A549 (cell line): ENCODE measurements around the gene ABI3BP.

Experiments used
- CBX8 ChIP-seq: fragments of 200-600 bp; sonication (generic); IDR thresholded peaks from 2 replicates; pipeline ENCODE4 v1.6.1; 2016
- ESRRA ChIP-seq: fragments of 150-350 bp; IDR thresholded peaks from 2 replicates; pipeline ENCODE4 v1.6.1; 2014; ENCODE audit warnings: mild to moderate bottlenecking, low read length, borderline replicate concordance
- HDAC2 ChIP-seq: fragments of 200-600 bp; sonication (generic); IDR thresholded peaks from 2 replicates; pipeline ENCODE4 v1.6.1; 2016
- MAX ChIP-seq: IDR thresholded peaks from 2 replicates; pipeline ENCODE4 v1.6.1; 2012
- RAD21 ChIP-seq, 2 experiments: fragments of >200 bp in 1 of 2; sonication (Bioruptor Twin) in 1 of 2; formaldehyde crosslinking in 1 of 2; IDR thresholded peaks in 1 of 2; conservative IDR thresholded peaks in 1 of 2; 2 replicates in 1 of 2; 3 replicates in 1 of 2; pipeline ENCODE4 v1.6.1; 2012 to 2018; ENCODE audit warnings: inconsistent platforms in 1 of 2
- REST ChIP-seq: fragments of 200-600 bp; sonication (generic); IDR thresholded peaks from 2 replicates; pipeline ENCODE4 v1.6.1; 2016; ENCODE audit warnings: antibody characterized with exemption, mild to moderate bottlenecking, moderate library complexity
- RFX5 ChIP-seq: fragments of 450-650 bp; IDR thresholded peaks from 2 replicates; pipeline ENCODE4 v1.7.1; 2014; ENCODE audit warnings: antibody characterized with exemption, mild to moderate bottlenecking, moderate library complexity
- TF ChIP-seq, protein P1 (sequence below): fragments of >200 bp; sonication (Bioruptor Twin); formaldehyde crosslinking; IDR thresholded peaks from 3 replicates; pipeline ENCODE4 v1.5.1; 2016
- TF ChIP-seq, protein P2 (sequence below): fragments of 150-350 bp; IDR thresholded peaks from 2 replicates; pipeline ENCODE4 v1.6.1; 2014; ENCODE audit warnings: low read depth, mild to moderate bottlenecking, low read length

DNA sequence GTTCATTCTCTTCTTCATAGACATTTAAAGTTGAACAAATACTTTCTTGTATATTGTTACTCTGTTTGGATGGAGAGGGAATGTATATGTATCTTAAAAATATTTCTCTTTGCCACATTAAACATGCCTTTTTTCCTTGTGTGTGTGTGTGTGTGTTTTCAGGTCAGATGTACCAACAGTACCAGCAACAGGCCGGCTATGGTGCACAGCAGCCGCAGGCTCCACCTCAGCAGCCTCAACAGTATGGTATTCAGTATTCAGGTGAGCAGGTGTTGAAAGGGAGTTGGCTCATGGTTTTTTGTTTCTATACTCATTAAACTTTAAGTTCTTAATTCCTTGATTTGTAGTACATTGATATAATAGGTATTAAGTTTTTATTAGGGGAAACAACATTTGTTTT is 248.6 kb downstream of the ABI3BP start:
- TF ChIP-seq ESRRA, result no peak
- no peak for TF ChIP-seq HDAC2
- TF ChIP-seq, protein P1, sequence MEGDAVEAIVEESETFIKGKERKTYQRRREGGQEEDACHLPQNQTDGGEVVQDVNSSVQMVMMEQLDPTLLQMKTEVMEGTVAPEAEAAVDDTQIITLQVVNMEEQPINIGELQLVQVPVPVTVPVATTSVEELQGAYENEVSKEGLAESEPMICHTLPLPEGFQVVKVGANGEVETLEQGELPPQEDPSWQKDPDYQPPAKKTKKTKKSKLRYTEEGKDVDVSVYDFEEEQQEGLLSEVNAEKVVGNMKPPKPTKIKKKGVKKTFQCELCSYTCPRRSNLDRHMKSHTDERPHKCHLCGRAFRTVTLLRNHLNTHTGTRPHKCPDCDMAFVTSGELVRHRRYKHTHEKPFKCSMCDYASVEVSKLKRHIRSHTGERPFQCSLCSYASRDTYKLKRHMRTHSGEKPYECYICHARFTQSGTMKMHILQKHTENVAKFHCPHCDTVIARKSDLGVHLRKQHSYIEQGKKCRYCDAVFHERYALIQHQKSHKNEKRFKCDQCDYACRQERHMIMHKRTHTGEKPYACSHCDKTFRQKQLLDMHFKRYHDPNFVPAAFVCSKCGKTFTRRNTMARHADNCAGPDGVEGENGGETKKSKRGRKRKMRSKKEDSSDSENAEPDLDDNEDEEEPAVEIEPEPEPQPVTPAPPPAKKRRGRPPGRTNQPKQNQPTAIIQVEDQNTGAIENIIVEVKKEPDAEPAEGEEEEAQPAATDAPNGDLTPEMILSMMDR, result no peak
- no peak for TF ChIP-seq RFX5
- TF ChIP-seq, protein P2, sequence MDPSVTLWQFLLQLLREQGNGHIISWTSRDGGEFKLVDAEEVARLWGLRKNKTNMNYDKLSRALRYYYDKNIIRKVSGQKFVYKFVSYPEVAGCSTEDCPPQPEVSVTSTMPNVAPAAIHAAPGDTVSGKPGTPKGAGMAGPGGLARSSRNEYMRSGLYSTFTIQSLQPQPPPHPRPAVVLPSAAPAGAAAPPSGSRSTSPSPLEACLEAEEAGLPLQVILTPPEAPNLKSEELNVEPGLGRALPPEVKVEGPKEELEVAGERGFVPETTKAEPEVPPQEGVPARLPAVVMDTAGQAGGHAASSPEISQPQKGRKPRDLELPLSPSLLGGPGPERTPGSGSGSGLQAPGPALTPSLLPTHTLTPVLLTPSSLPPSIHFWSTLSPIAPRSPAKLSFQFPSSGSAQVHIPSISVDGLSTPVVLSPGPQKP, result no peak
- no peak for TF ChIP-seq REST
- no peak for TF ChIP-seq MAX
- no peak for TF ChIP-seq RAD21 (conservative IDR thresholded peaks at IDR 0.05 in 1 of 2, IDR thresholded peaks at IDR 0.05 in 1 of 2)
- TF ChIP-seq CBX8, result no peak
